NT2/D1 (cell line): Measurements from ENCODE around the gene RGS3.

ENCODE experiments used
- DNase-seq: peaks from one replicate; pipeline ENCODE4 v3.0.0-alpha.2; 2011; ENCODE audit warnings: low read depth, low spot score
- H3K27me3 ChIP-seq: 2 replicates; pipeline ENCODE4 v1.6.0; 2011; ENCODE audit warnings: mild to moderate bottlenecking; ENCODE audit not compliant: insufficient read length, insufficient read depth
- H3K36me3 ChIP-seq: 2 replicates; pipeline ENCODE4 v1.6.1; 2011; ENCODE audit warnings: mild to moderate bottlenecking, low read length, mixed read lengths; ENCODE audit not compliant: insufficient read depth, insufficient read length
- H3K4me1 ChIP-seq: 2 replicates; pipeline ENCODE4 v1.5.1; 2011; ENCODE audit not compliant: insufficient read depth, insufficient read length
- H3K4me3 ChIP-seq: 2 replicates; pipeline ENCODE4 v1.5.1; 2011; ENCODE audit warnings: low read depth; ENCODE audit not compliant: insufficient read length
- H3K9ac ChIP-seq: 2 replicates; pipeline ENCODE4 v1.6.0; 2011; ENCODE audit warnings: low read depth; ENCODE audit not compliant: insufficient read length
- H3K9me3 ChIP-seq: 2 replicates; pipeline ENCODE4 v1.5.1; 2011; ENCODE audit warnings: mild to moderate bottlenecking, low read length; ENCODE audit not compliant: insufficient read depth
- SUZ12 ChIP-seq: IDR thresholded peaks from 2 replicates; pipeline ENCODE4 v1.6.1; 2011; ENCODE audit not compliant: insufficient read length, insufficient read depth; ENCODE audit errors: extremely low read depth
- YY1 ChIP-seq: IDR thresholded peaks from 2 replicates; pipeline ENCODE4 v1.6.1; 2011; ENCODE audit not compliant: insufficient read length, insufficient read depth
- ZNF274 ChIP-seq: IDR thresholded peaks from 2 replicates; pipeline ENCODE4 v1.6.1; 2011; ENCODE audit warnings: mild to moderate bottlenecking, low read depth, low read length

RGS3 gene

GRCh38 chr9:113614843-113615648 lies 151.5 kb downstream of the RGS3 start:
- Histone ChIP-seq H3K9ac (no peak overlapping the region), H3K4me1 (peaks cover 28% of the 10 kb centered on the region)
- DNase-seq: no peak

GRCh38 chr9:113616116-113616515 lies 152.6 kb downstream of the RGS3 start:
- Histone ChIP-seq H3K9ac (no peak overlapping the region), H3K4me3 (no peak overlapping the region), H3K36me3 (no peaks in the 10 kb centered on the region), H3K27me3 (no peaks in the 10 kb centered on the region), H3K4me1 (peaks cover 31% of the 10 kb centered on the region), H3K9me3 (no peaks in the 10 kb centered on the region)
- no peak for DNase-seq
- TF ChIP-seq SUZ12 (no peak), YY1 (no peak), ZNF274 (no peak)

More at GRCh38 chr9:113614843-113615648, 151.5 kb downstream of the RGS3 start:
- no peak for TF ChIP-seq SUZ12
- no peak for TF ChIP-seq YY1
- TF ChIP-seq ZNF274: no peak
- H3K9me3 ChIP-seq: no peaks in the 10 kb centered on the region
- H3K27me3 ChIP-seq: no peaks in the 10 kb centered on the region
- no peaks in the 10 kb centered on the region for H3K36me3 ChIP-seq
- no peak overlapping the region for H3K4me3 ChIP-seq

GRCh38 chr9:113616621-113617496 lies 153.3 kb downstream of the RGS3 start:
- no peaks in the 10 kb centered on the region for H3K9me3 ChIP-seq
- H3K4me1 ChIP-seq: peaks cover 34% of the 10 kb centered on the region

GRCh38 chr9:113617550-113617949 lies 154.0 kb downstream of the RGS3 start:
- no peak for TF ChIP-seq YY1
- TF ChIP-seq ZNF274: no peak
- TF ChIP-seq SUZ12: no peak
- Histone ChIP-seq H3K4me1 (peaks cover 34% of the 10 kb centered on the region), H3K9ac (no peak overlapping the region), H3K4me3 (no peak overlapping the region), H3K27me3 (no peaks in the 10 kb centered on the region), H3K36me3 (no peaks in the 10 kb centered on the region), H3K9me3 (no peaks in the 10 kb centered on the region)
- no peak for DNase-seq

More at GRCh38 chr9:113616621-113617496, 153.3 kb downstream of the RGS3 start:
- Histone ChIP-seq H3K4me3 (no peak overlapping the region), H3K9ac (no peak overlapping the region), H3K27me3 (no peaks in the 10 kb centered on the region), H3K36me3 (no peaks in the 10 kb centered on the region)
- DNase-seq: no peak
- TF ChIP-seq SUZ12: no peak
- no peak for TF ChIP-seq ZNF274
- TF ChIP-seq YY1: no peak

GRCh38 chr9:113618836-113619490 lies 155.4 kb downstream of the RGS3 start:
- DNase-seq: no peak
- H3K4me3 ChIP-seq: no peak overlapping the region
- no peak overlapping the region for H3K9ac ChIP-seq
- no peaks in the 10 kb centered on the region for H3K27me3 ChIP-seq
- no peaks in the 10 kb centered on the region for H3K36me3 ChIP-seq
- peaks cover 42% of the 10 kb centered on the region for H3K4me1 ChIP-seq
- H3K9me3 ChIP-seq: no peaks in the 10 kb centered on the region
- TF ChIP-seq SUZ12: no peak

GRCh38 chr9:113619491-113620376 lies 156.2 kb downstream of the RGS3 start:
- no peaks in the 10 kb centered on the region for H3K27me3 ChIP-seq
- H3K4me1 ChIP-seq: peaks cover 44% of the 10 kb centered on the region
- DNase-seq: no peak
- no peaks in the 10 kb centered on the region for H3K9me3 ChIP-seq
- no peak overlapping the region for H3K4me3 ChIP-seq
- TF ChIP-seq SUZ12 (no peak), YY1 (no peak)
- no peaks in the 10 kb centered on the region for H3K36me3 ChIP-seq
- H3K9ac ChIP-seq: peak overlapping the region; percentile 68
